Hematopoietic multipotent progenitor cell treated with erythropoietin and hydrocortisone succinate and interleukin-3 and kit ligand, for 17 days (in vitro differentiated cells): ENCODE data around the gene SMPD1.
"Not testable (repeated sequence)": the region's sequence is repeated elsewhere in the genome, so short reads cannot be mapped to it uniquely, and the experiment has no call there.

Experiments
- DNase-seq: peaks from one replicate; pipeline ENCODE4 v3.0.0-alpha.2; 2015; ENCODE audit warnings: low spot score

The SMPD1 gene

GRCh38 chr11:6390718-6391469 lies 620 bp downstream of the SMPD1 start:
- no peak for DNase-seq

GRCh38 chr11:6391537-6392134 lies 1.4 kb downstream of the SMPD1 start:
- DNase-seq, result no peak

DNA sequence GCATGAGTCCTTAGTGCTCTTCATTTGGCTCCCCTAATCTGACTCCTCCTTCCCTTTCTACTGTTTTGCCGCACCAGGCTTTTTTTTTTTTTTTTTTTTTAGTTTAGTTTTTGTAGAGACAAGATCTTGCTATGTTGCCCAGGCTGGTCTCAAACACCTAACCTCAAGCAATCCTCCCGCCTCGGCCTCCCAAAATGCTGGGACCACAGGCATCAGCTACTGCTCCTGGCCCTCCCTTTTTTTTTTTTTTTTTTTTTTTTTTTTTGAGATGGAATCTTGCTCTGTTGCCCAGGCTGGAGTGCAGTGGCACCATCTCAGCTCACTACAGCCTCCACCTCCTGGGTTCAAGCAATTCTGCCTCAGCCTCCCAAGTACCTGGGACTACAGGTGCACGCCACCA lies 2.0 kb downstream of the SMPD1 start:
- DNase-seq, result not testable (repeated sequence)

DNA sequence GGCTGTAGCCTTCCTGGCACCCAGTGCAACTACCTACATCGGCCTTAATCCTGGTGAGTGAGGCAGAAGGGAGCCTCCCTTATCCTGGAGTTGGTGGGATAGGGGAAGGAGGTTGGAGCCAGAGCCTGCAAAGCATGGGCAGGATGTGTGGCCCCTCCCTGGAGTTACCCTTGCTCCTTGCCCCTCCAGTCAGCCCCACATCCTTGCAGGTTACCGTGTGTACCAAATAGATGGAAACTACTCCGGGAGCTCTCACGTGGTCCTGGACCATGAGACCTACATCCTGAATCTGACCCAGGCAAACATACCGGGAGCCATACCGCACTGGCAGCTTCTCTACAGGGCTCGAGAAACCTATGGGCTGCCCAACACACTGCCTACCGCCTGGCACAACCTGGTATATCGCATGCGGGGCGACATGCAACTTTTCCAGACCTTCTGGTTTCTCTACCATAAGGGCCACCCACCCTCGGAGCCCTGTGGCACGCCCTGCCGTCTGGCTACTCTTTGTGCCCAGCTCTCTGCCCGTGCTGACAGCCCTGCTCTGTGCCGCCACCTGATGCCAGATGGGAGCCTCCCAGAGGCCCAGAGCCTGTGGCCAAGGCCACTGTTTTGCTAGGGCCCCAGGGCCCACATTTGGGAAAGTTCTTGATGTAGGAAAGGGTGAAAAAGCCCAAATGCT lies 3.9 kb downstream of the SMPD1 start:
- DNase-seq, result no peak

DNA sequence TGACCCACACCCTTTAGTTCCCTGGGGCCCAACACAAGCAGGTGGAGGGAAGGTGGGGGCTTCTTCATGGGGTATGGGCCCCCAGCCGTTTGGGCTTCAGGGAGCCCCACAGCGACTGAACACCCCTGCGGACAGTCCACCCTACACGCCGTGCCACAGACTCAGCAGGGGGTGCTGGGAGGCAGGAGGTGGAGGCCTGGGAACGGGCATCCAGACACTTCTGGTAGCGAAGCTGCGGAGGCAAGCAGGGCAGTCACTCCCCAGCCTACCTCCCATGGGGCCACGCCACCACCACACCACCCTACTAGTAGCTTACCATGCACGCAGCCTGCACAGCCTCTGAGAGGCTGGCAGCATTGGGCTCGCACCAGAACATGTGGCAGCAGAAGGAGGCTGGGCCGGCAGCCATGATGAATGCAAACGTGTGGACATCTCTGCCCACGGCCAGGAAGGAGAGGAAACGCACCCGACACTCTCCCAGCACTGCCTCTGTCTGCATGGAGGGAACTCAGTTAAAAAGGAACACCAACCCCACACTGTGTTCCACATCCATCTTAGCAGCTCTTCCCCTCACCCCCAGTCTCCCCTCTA lies 5.3 kb downstream of the SMPD1 start:
- DNase-seq, result no peak

GRCh38 chr11:6397156-6397555 lies 6.9 kb downstream of the SMPD1 start:
- DNase-seq, result no peak

- DNase-seq, result no peak
Observed at GRCh38 chr11:6397636-6398035, 7.4 kb downstream of the SMPD1 start.

DNA sequence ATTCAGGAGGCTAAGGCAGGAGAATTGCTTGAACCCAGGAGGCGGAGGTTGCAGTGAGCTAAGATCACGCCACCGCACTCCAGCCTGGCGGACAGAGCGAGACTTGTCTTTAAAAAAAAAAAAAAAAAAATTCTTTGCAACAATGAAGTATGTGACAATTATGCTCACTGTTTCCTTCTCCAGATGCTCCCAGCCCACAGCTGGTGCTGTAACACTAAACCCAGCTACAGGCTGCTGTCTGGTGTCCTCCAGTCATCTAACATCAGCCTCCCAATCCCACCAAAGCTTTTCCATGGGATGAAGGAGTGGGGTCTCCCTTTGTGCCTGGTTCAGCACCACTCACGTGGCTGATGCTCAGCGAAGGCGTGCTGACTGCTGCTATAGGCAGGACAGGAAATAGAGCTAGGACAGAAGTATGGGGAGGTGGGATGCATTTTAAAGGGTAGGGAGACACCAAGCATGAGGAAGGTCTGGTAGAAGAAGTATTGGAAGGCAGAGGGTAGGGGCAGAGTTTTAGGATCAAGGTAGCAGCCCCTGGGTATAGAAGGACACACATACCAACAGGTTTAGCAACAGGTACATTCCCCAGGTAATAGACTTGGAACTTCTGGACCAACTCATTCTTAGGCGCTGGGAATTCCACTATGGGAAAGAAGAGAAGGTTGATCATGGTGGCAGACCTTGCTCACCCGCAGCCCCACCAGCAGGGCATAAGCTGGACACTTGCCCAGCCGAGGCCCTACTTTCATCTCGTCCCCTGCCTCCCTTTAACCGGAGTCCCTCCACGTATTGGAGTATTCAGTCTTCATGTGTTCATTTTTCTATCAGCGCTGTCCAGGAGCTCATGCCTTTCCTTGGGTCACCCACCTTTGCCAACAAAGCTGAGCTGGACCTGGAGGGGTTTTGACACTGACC lies 10.4 kb downstream of the SMPD1 start:
- no peak for DNase-seq

DNA sequence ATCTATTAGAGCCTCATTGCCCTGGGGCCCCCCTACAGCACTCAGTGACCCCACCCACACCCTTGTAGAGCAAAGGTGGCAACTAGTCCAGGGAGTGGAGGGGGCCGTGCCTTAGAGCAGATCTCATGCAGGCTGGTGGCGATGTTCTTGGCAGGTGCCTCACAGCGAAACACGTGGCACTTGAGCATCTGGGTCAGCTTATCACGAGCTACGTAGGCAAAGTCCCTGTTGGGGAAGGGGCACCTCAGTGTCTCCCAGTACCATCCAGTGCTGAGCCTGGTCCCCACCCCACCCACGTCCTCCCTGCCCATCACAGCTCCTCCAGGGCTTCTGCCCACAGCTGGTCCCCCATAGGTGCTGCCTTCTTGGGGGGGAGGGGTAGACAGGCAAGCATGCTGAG lies 11.2 kb downstream of the SMPD1 start:
- DNase-seq, result no peak

GRCh38 chr11:6402061-6402470 lies 11.8 kb downstream of the SMPD1 start:
- no peak for DNase-seq

DNA sequence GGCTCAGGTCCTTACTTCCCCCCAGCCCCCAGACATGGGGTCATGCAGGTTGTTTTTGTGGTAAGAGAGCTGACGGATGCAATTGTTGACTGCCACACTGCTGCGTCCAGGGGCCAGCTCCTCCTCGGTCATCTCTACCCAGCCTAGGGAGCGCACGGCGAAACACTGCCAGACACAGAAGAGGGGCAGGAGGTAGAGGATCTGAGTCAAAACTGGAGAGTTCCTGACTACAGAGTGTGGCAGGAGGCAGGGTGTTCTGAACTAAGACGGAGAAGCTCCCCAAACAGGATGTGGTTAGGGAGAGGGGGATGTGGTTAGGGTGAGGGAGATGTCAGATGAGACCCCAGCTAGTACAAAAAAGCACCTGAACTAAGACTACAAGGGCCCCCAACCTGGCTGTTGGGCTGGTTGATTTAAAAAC lies 12.3 kb downstream of the SMPD1 start:
- DNase-seq, result no peak

- DNase-seq, result no peak
Observed at GRCh38 chr11:6403539-6403938, 13.3 kb downstream of the SMPD1 start.

GRCh38 chr11:6404342-6405051 lies 14.2 kb downstream of the SMPD1 start:
- no peak for DNase-seq

- no peak for DNase-seq
Observed at GRCh38 chr11:6405052-6405667, 14.9 kb downstream of the SMPD1 start.

- DNase-seq, result no peak
Observed at GRCh38 chr11:6405846-6406245, 15.6 kb downstream of the SMPD1 start.

GRCh38 chr11:6406370-6406769 lies 16.1 kb downstream of the SMPD1 start:
- DNase-seq, result no peak

DNA sequence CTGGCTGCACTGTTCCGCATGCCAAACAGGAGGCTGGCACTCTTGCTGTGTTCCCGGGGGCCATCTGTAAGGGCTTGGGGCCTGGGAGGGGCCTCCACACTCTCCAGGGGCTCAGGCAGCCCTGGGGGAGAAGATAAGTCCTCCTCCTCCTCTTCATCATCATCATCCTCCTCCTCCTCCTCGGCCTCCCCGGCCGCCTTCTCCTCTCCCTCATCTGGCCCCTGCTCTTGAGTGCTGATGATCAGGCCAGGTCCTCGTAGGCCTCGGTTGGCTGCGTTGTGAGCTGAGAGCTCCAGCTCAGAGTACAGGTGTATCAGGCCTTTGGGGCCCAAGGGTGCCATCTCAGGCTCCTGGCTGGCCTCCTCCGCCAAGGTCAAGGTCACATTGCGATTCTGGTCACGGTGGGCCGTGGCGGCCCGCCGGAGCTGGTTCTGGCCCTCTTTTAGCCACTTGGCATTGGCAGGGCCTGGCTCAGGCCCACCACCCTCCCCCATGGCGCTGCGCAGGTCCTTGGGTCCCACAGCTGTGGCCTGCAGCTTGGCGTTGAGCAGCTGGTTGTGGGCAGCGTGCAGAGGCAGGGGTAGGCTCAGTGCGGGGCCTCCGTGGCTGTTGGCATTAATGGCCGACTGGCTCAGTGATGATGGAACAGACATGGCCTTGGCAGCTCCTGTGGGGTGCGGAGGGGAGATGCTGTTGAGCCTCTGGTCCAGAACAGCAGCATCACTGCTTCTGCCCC lies 20.6 kb downstream of the SMPD1 start:
- no peak for DNase-seq

DNA sequence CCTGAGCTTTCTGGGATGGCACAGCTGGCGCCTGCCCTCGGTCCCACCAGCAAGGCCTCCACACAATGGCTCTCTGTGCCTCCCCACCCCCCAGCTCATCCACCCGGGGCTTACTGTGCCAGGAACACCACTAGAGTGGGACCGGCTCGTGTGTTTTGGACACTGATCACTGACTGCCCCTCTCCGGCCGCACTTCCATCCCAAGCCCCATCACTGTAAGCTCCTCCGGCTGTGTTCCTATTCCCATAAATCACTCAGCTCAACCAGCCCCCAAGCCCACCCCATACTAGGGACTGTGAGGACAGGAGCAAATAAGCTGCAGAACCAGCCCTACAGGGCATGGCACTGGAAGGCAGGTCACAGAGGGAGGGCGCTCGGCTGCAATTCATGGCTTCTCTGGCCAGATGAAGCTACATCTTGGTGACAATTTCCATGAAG lies 21.3 kb downstream of the SMPD1 start:
- no peak for DNase-seq

- no peak for DNase-seq
Observed at GRCh38 chr11:6413791-6414201, 23.5 kb downstream of the SMPD1 start.

DNA sequence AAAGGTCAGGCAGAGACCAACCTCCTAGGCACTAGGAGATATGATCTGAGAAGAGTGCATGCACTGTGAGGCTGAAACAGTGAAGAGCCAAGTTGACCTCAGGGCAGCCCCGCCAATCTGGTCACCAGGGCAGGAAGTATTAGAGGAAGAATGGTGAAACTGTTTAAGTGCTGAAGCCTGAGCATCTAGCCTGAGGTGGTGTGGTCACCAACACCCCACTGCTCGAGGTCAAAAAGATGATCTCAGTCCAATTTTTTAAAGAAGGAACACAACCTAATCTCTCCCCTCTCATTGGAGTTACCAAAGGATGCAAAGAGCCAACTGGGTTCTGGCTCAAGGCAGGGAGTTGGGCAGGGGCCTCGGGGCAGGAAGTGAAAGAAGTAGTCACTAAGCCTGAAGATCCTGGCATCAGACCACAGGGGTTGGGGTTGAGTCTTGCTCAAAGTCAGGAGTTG lies 24.6 kb downstream of the SMPD1 start:
- DNase-seq, result no peak
